OCI-LY3 (cell line): Measurements from ENCODE around the gene NDFIP2.
"Not testable (repeated sequence)": the region's sequence is repeated elsewhere in the genome, so short reads cannot be mapped to it uniquely, and the experiment has no call there.

Experiments used
- H2AFZ ChIP-seq: fragments of 200-600, 300-600 bp; shearing (Covaris generic); 2 replicates; pipeline ENCODE4 v1.6.0; 2014; ENCODE audit warnings: antibody characterized with exemption, low read depth, low read length
- H3K27ac ChIP-seq: fragments of 200-600, 300-600 bp; sonication (generic); 2 replicates; pipeline ENCODE4 v1.5.1; 2014; ENCODE audit warnings: mild to moderate bottlenecking, low read length, moderate library complexity, mixed read lengths
- H3K27me3 ChIP-seq: fragments of 200-600, 300-600 bp; sonication (generic); 2 replicates; pipeline ENCODE4 v1.6.1; 2014; ENCODE audit warnings: low read depth, low read length, mixed read lengths
- H3K36me3 ChIP-seq: fragments of 200-600, 300-600 bp; sonication (generic); replicated peaks from 2 replicates; pipeline ENCODE3; 2014; ENCODE audit warnings: low read depth, low read length, mixed read lengths
- H3K4me1 ChIP-seq: fragments of 300-600, 200-600 bp; sonication (generic); 2 replicates; pipeline ENCODE4 v1.6.1; 2014; ENCODE audit warnings: low read length, mixed read lengths
- H3K4me2 ChIP-seq: fragments of 200-600, 300-600 bp; sonication (generic); 2 replicates; pipeline ENCODE4 v1.6.1; 2014; ENCODE audit warnings: low read length, mixed read lengths
- H3K4me3 ChIP-seq: fragments of 300-600, 200-600 bp; sonication (generic); 2 replicates; pipeline ENCODE4 v1.5.1; 2014; ENCODE audit warnings: antibody characterized with exemption, mild to moderate bottlenecking, low read length, moderate library complexity
- H3K79me2 ChIP-seq: fragments of 300-600, 200-600 bp; shearing (Covaris generic); 2 replicates; pipeline ENCODE4 v1.6.1; 2014; ENCODE audit warnings: mild to moderate bottlenecking, low read length, mixed read lengths
- H3K9ac ChIP-seq: fragments of 300-600, 200-600 bp; shearing (Covaris generic); 2 replicates; pipeline ENCODE4 v1.6.0; 2014; ENCODE audit warnings: mild to moderate bottlenecking, low read length, moderate library complexity
- H3K9me3 ChIP-seq: fragments of 200-600, 300-600 bp; shearing (Covaris generic); 2 replicates; pipeline ENCODE4 v1.6.1; 2014; ENCODE audit warnings: low read length, mixed read lengths; ENCODE audit not compliant: insufficient read depth
- H4K20me1 ChIP-seq: fragments of 200-600, 300-600 bp; sonication (generic); 2 replicates; pipeline ENCODE4 v1.6.1; 2016; ENCODE audit warnings: low read length, mixed read lengths; ENCODE audit not compliant: insufficient read depth
- EZH2phosphoT487 ChIP-seq: fragments of 200-600 bp; shearing (Covaris generic); IDR thresholded peaks from 2 replicates; pipeline ENCODE4 v1.6.1; 2018; ENCODE audit warnings: antibody characterized with exemption, mixed run types, low read depth
- TF ChIP-seq, protein P1 (sequence below): fragments of 200-600, 300-600 bp; sonication (generic); IDR thresholded peaks from 2 replicates; pipeline ENCODE4 v1.5.1; 2014; ENCODE audit warnings: antibody characterized with exemption, low read length, low read depth

The NDFIP2 gene

DNA sequence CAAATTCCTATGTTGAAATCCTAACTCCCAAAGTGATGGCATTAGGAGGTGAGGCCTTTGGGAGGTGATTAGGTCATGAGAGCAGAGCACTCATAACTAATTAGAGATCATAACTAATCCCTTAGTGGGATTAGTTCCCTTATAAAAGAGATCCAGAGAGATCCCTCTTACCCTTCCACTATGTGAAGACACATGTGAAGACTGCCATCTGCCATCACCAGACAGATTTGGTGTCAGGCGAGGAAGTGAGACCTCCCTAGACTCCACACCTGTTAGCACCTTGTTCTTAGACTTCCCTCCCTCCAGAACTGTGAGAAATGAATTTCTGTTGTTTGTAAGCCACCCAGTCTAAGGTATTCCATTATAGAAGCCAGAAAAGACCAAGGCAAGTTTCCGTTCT, 112.2 kb downstream of the NDFIP2 start:
- Histone ChIP-seq H3K4me2 (no peak overlapping the region), H3K79me2 (no peaks in the 10 kb centered on the region), H4K20me1 (no peaks in the 10 kb centered on the region), H3K4me1 (no peaks in the 10 kb centered on the region), H3K27me3 (no peaks in the 10 kb centered on the region), H3K27ac (no peak overlapping the region), H3K9me3 (no peaks in the 10 kb centered on the region), H3K4me3 (no peak overlapping the region), H3K36me3 (no peaks in the 10 kb centered on the region), H2AFZ (no peak overlapping the region), H3K9ac (no peak overlapping the region)
- TF ChIP-seq EZH2phosphoT487, result no peak
- TF ChIP-seq, protein P1, sequence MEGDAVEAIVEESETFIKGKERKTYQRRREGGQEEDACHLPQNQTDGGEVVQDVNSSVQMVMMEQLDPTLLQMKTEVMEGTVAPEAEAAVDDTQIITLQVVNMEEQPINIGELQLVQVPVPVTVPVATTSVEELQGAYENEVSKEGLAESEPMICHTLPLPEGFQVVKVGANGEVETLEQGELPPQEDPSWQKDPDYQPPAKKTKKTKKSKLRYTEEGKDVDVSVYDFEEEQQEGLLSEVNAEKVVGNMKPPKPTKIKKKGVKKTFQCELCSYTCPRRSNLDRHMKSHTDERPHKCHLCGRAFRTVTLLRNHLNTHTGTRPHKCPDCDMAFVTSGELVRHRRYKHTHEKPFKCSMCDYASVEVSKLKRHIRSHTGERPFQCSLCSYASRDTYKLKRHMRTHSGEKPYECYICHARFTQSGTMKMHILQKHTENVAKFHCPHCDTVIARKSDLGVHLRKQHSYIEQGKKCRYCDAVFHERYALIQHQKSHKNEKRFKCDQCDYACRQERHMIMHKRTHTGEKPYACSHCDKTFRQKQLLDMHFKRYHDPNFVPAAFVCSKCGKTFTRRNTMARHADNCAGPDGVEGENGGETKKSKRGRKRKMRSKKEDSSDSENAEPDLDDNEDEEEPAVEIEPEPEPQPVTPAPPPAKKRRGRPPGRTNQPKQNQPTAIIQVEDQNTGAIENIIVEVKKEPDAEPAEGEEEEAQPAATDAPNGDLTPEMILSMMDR, result no peak

DNA sequence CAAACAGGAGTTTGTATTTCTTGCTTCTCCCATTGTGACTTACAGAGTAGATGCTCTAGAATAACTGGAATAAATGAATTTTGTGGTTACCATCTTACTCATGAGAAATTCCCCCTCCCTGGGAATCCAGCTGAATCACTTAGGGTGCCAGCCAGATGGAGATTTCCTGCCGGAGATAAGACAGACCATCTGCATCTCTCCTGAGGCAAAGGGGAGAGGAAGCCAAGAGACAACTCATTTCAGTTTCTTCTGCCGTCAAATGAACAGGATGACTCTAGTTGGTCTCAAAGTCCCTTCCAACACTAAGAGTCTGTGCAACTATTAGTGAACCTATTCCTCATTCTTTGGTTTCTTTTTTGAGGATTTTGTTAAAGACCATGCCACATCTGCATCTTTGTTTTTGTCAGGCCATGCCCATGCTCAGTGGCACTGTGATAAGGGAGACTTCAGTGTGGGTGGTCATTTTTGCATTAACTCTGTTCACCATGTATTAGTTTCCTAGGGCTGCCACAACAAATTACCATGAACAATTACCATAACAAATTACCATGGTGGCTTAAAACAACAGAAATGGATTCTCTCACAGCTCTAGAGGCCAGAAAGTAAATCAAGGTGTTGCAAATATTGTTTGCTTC, 112.8 kb downstream of the NDFIP2 start:
- H3K27me3 ChIP-seq, result no peaks in the 10 kb centered on the region
- TF ChIP-seq, protein P1, result no peak
- TF ChIP-seq EZH2phosphoT487, result no peak
- no peaks in the 10 kb centered on the region for H3K9me3 ChIP-seq

GRCh38 chr13:79600146-79600545, 119.2 kb downstream of the NDFIP2 start:
- H2AFZ ChIP-seq, H3K27me3 ChIP-seq, H4K20me1 ChIP-seq, H3K27ac ChIP-seq, H3K4me3 ChIP-seq, H3K4me2 ChIP-seq, H3K36me3 ChIP-seq, H3K4me1 ChIP-seq, H3K9ac ChIP-seq, H3K79me2 ChIP-seq, H3K9me3 ChIP-seq: not testable (repeated sequence)

More for the DNA sequence above, 112.8 kb downstream of the NDFIP2 start:
- Histone ChIP-seq H3K4me2 (no peak overlapping the region), H3K79me2 (no peaks in the 10 kb centered on the region), H3K4me1 (no peaks in the 10 kb centered on the region), H2AFZ (no peak overlapping the region), H4K20me1 (no peaks in the 10 kb centered on the region), H3K4me3 (no peak overlapping the region), H3K36me3 (no peaks in the 10 kb centered on the region), H3K9ac (no peak overlapping the region), H3K27ac (no peak overlapping the region)

- no peaks in the 10 kb centered on the region for H3K4me1 ChIP-seq
- no peaks in the 10 kb centered on the region for H3K9me3 ChIP-seq
- H2AFZ ChIP-seq, result no peak overlapping the region
- H3K4me3 ChIP-seq, result no peak overlapping the region
- no peak overlapping the region for H3K4me2 ChIP-seq
- TF ChIP-seq, protein P1, result no peak
- TF ChIP-seq EZH2phosphoT487, result no peak
- no peak overlapping the region for H3K9ac ChIP-seq
- no peaks in the 10 kb centered on the region for H4K20me1 ChIP-seq
- no peaks in the 10 kb centered on the region for H3K36me3 ChIP-seq
- H3K27ac ChIP-seq, result no peak overlapping the region
- H3K27me3 ChIP-seq, result no peaks in the 10 kb centered on the region
- no peaks in the 10 kb centered on the region for H3K79me2 ChIP-seq
Measured at GRCh38 chr13:79602936-79603335, 122.0 kb downstream of the NDFIP2 start.
